Sigmoid colon (tissue), 3 donors: ENCODE data around the gene DDX17.

Experiments used
- POLR2A ChIP-seq, 2 donors: fragments of 450-650 bp; IDR thresholded peaks; one replicate each; pipeline ENCODE4 v1.6.1; 2016; ENCODE audit warnings: antibody characterized with exemption in 2 of 2, mild to moderate bottlenecking in 2 of 2, moderate library complexity in 2 of 2
- TF ChIP-seq, protein P1 (sequence below), 4 experiments: fragments of 450-650 bp in 3 of 4; fragments of 200-600 bp in 1 of 4; IDR thresholded peaks; one replicate each; pipeline ENCODE4 v1.5.1; 2016 to 2019; ENCODE audit warnings: antibody characterized with exemption in 4 of 4, mild to moderate bottlenecking in 3 of 4, moderate library complexity in 2 of 4

DNA sequence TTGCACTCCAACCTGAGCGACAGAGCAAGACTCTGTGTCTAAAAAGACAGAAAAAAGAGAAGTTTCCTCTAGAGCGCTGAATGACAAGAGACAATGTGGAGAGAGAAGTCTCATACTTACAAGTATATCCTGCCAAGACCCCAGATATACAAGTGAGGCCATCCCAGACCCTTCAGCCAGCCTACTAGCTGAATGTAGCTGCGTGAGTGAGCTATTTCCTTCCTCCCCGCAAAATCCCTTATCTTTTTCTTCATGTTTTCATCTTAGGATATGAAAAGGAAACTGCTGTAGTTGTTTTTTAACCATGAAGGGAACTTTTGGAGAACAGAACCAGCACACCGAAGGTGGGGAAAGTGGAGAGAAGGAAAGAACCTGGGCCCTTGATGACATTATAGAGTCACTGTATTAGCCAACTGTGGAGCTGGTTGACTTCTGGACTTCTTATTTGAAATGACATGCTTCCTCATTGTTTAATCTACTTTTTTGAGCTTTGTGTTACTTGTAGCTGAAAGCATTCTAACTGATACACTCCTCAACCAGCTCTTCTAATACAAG is 4.4 kb upstream of the DDX17 start:
- TF ChIP-seq POLR2A (IDR thresholded peaks at IDR 0.05) = no peak
- TF ChIP-seq, protein P1, sequence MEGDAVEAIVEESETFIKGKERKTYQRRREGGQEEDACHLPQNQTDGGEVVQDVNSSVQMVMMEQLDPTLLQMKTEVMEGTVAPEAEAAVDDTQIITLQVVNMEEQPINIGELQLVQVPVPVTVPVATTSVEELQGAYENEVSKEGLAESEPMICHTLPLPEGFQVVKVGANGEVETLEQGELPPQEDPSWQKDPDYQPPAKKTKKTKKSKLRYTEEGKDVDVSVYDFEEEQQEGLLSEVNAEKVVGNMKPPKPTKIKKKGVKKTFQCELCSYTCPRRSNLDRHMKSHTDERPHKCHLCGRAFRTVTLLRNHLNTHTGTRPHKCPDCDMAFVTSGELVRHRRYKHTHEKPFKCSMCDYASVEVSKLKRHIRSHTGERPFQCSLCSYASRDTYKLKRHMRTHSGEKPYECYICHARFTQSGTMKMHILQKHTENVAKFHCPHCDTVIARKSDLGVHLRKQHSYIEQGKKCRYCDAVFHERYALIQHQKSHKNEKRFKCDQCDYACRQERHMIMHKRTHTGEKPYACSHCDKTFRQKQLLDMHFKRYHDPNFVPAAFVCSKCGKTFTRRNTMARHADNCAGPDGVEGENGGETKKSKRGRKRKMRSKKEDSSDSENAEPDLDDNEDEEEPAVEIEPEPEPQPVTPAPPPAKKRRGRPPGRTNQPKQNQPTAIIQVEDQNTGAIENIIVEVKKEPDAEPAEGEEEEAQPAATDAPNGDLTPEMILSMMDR (IDR thresholded peaks at IDR 0.05) = no peak
